Midbrain (tissue), 1 donor: Measurements from ENCODE around the gene VAMP5.
"Not testable (repeated sequence)": the region's sequence is repeated elsewhere in the genome, so short reads cannot be mapped to it uniquely, and the experiment has no call there.

Experiments
- DNase-seq: peaks from one replicate; lab custom pipeline; 2025; lab: John Stamatoyannopoulos, UW

Gene VAMP5

GRCh38 chr2:85550486-85550885 is 33.7 kb upstream of the VAMP5 start:
- no peak for DNase-seq

DNA sequence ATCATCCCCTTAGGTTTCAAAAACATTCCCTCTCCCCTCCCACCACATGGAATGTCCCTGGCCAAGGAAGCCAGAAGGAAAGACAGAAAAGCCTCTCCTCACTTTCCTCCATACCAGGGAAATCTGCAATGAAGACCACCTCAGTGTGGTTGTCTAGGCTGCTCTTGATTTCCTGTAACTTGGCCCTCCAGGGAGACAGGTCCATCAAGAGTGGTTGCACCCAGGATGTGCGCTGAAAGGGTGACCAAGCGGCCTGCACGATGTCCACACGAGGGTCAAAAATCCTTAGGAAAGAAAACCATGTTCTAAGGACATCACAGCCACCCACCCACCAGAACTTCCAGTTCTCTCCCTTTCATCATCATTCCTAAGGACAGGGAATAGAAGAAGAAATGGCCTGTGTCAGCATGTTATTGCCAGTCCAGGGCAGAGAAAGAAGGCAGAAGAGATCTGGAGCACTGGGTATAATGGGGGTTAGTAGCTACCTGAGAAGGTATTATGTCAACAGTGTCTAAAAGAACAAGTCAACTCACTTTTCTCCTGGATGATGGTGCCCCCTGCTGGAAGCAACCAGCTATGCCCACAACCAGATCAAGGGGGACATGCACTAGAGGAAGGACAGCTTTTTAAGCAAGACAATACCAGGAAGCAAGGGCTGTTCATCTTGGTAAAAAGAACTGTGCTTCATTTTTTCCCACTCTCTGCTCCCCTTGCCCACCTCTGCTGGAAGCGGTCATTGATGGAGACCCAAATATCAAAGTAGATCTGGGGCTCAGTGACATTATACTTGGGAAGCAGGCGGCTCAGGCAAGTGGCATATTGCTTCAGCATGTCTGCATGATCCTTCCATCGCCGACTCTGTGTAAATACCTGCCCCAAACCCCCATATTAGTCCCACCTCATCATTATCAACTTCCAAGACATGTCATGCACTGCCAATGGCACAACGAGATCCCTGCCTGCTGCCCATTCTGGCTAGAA is 32.2 kb upstream of the VAMP5 start:
- DNase-seq = peak; percentile 83

DNA sequence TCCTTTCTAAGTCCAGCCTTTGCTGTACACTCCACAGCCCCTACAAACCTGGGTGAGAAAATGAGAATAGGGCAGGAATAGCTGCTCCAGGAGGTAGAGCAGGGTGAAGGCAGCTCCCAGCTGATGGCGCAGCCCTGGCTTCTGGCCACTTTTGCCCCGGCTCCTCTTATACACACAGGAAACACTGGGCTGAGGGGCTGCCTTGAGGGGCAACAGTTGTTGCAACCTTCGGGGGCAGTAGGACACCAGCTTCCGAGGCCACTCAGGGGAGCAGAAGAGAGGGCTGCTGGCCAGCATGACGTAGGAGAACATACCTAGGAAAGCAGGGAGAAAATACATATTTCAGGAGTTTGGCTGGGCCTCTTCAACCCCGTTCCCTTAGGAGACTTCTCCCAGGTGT is 31.0 kb upstream of the VAMP5 start:
- no peak for DNase-seq

- no peak for DNase-seq
Observed at GRCh38 chr2:85554980-85555612, 29.1 kb upstream of the VAMP5 start.

DNA sequence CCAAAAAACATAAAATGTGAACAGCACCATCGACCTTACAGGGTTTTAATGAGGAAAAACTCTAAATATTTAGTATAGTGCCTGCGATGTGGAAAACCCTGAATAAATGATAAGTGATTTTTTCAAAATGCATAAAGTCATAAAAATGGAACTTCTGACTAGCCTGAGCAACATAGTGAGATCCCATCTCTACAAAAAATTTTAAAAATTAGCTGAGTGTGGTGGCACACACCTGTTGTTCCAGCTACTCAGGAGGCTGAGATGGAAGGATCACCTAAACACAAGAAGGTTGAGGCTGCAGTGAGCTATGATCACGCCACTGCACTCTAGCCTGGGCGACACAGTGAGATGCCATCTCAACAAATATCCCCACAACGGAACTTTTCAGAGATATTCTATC is 27.1 kb upstream of the VAMP5 start:
- no peak for DNase-seq

- DNase-seq = no peak
Observed at GRCh38 chr2:85558160-85558559, 26.1 kb upstream of the VAMP5 start.

GRCh38 chr2:85560403-85560726 is 23.9 kb upstream of the VAMP5 start:
- DNase-seq = not testable (repeated sequence)

DNA sequence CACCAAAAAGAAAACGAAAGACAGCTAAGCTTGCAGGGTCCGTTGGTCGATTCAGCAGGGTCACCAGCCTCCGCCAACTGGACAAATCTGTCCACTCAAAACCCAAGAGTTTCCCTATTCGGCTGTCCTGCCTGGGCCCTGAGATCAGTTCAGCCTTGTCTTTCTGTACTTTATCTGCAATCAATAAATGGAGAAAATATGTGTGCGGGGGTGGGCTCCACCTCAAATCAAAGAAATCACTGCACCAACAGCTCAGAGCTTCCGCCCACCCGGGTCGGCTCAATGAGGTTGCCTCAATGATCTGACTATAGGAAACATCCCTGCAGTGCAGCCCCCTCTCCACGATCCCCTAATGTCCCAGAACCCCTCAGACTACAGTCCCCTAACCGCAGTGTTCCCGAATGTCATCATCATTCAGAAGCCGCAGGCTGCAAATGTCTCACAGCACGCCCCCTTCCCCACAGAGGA is 23.4 kb upstream of the VAMP5 start:
- DNase-seq = no peak

- peak; percentile 94 for DNase-seq
Observed at GRCh38 chr2:85561280-85562212, 22.7 kb upstream of the VAMP5 start, which contains the start of gene GGCX. Gene GGCX, minus strand, starts transcription at chr2:85561493. Its CDS starts 65 bp downstream, at chr2:85561428.

- no peak for DNase-seq
Observed at GRCh38 chr2:85564144-85564563, 20.1 kb upstream of the VAMP5 start.

DNA sequence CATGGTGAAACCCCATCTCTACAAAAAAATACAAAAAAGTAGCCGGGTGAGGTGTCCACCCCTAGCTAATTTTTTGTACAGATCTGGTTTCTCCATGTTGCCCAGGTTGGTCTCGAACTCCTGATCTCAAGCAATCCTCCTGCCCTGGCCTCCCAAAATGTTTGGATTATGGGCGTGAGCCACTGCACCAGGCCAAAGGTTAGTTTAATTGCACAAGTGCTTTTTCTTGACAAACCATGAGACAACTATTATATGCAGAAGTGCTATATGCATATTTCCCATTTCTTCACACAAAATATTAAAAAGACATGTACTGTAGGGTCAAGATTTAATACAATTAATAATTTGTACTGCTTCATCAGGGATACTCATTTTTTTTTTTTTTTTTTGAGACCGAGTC is 18.0 kb upstream of the VAMP5 start:
- no peak for DNase-seq

DNA sequence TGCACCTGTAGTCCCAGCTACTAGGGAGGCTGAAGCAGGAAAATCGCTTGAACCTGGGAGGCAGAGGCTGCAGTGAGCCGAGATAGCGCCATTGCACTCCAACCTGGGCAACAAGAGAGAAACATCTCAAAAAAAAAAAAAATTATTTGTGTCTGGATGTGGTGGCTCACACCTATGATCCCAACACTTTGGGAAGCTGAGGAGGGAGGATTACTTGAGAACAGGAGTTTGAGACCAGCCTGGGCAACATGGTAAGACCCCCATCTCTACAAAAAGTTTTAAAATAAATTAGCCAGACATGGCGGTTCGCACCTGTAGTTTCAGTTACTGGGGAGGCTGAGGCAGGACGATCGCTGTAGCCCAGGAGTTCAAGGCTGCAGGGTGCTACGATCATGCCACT is 8.5 kb upstream of the VAMP5 start:
- DNase-seq = no peak

DNA sequence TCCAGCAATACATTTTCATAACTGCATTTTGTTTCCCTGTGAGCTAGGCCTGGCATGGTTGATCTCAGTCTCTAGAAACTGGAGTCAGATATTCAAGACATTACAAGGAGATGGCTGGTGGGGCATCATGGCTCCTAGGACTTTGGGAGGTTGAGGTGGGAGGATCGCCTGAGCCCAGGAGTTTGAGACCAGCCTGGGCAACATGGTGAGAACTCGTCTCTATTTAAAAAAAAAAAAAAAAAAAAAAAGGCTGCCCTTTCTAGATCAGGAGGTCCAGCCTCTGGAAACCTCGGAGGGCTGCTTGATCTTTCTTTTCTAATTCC is 7.2 kb upstream of the VAMP5 start:
- DNase-seq = no peak

DNA sequence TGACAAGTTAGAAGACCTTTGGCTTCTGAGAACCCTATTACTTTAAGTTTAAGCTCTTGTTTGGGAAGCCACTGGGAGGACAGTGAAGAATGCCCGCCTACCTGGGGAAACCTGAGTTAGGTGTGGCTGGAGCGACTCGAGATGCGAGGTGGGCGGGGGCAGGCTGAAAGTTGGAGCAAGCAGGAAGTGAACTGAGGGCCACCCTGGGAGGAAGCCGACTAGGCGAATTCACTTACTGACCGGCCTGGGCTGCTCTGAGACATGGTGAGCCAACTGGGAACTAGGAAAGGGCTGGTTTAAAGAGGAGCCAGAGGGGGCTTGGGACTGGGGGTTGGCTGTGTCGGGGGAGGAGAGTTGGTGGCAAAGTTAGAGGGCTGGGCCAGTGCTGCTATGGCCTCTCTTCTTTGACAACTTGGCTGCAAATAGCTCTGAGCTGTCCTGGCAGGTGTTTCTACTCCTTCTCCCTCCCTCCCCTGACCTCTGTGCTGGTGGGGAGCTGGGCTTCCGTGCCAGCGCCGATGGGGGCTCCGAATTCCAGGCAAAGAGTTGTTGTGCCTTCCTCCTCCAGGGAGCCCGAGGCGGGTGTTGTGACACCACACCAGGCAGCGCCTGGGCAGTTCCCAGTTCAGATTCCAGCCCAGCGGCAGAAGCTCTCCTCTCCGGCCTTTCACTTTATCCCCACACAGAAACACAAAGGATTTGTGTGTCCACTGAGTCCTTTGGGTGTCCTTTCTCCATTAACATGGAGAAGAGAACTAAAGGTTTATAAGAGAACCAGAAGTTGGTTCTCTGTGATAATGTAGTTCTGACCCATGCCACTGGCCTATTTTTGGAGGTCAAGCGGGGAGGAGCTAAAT is 6.6 kb upstream of the VAMP5 start, which contains the start of gene VAMP8:
Gene VAMP8 (plus strand): TSS at position 201 of the 857 bp plus-strand sequence. CDS start 61 bp downstream, at position 262.
- DNase-seq = no peak

DNA sequence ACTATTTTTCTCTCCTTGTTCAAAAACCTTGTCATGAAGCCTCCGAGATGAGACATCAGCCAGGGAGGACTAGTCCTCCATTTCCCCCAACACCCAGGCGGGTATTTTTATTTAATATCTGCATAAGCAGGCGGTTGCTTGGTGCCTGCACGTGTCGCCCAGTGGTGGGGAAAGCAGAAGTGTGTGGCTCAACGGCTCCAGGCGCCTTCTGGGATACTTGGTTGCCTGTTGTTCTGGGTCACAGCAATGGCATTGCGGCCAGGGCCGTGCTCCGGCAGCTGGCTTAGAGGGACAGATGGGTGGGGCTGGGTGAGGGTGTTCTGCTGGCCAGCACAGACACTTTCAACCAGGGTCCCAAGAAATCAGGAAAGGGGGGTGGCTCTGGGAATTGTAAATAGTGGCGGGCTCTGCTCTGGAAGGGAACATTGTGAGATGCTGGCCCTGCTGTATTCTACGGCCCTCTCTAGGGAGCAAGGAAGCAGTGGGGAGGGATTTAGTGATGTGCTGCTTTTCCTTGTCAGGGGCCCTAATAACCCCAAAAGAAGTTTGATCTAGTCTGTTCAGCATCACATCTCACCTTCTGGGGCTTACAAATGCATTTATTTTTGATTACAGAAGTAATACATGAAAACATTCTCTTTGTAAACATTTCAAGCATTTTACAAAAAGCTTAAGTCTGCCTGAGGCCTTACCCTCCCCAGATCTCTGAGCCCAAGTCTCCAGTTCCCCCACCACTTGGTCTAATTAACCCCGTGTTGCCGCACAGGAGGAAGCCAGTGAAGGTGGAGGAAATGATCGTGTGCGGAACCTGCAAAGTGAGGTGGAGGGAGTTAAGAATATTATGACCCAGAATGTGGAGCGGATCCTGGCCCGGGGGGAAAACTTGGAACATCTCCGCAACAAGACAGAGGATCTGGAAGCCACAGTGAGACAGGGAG is 5.7 kb upstream of the VAMP5 start:
- no peak for DNase-seq

DNA sequence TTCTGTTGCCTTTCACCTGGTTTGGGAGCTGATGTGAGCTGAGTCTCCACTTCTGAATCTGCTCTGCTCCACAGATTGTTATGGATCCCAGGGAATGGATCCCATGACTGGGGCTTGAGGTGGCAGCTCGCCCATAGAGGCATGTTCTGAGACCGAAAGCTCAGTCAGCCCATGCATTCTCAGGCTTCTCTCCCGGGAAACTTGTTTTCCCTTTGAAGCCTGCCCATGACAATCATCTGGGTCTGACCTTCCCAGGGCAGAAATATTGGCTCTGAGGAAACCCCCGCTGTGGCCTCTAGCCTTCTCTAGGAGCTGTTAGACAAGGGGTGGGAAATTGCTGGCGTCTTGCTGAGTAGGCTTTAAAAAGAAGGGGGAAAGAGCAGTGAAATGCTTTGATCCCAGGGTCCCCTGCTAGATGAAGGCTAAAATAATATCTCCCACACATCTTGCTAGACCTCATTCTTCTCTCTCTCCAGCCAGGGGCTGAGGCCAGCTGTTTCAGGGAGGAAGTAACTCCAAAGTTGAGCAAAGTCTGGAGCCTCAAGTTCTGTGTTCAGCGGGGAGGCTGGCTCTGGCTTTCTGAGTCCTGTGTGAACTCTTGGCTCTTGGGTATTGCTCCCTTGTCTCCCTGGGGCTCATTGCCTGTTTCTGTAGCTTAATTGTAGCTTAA is 4.8 kb upstream of the VAMP5 start:
- DNase-seq = no peak

GRCh38 chr2:85580206-85580605 is 4.0 kb upstream of the VAMP5 start:
- DNase-seq = no peak

DNA sequence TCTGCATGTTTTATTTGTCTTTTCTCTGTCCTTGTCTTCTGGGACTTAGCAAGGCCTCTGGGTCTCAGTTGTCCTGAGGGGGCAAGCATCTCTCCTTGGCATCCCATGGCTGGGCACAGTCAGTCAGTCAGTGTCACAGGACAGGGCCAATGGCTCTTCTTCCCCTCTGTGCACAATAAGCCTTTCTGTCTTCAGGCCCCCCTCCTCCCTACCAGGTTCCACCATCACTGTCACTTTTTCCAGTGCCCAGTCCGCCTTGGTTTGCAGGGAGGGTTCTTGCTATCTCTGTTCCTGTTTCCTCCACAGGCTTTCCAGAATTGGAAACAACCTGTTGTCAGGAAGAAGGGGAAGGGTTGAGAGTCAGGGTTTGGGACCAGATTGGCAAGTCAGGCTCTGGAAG is 1.7 kb upstream of the VAMP5 start:
- no peak for DNase-seq

DNA sequence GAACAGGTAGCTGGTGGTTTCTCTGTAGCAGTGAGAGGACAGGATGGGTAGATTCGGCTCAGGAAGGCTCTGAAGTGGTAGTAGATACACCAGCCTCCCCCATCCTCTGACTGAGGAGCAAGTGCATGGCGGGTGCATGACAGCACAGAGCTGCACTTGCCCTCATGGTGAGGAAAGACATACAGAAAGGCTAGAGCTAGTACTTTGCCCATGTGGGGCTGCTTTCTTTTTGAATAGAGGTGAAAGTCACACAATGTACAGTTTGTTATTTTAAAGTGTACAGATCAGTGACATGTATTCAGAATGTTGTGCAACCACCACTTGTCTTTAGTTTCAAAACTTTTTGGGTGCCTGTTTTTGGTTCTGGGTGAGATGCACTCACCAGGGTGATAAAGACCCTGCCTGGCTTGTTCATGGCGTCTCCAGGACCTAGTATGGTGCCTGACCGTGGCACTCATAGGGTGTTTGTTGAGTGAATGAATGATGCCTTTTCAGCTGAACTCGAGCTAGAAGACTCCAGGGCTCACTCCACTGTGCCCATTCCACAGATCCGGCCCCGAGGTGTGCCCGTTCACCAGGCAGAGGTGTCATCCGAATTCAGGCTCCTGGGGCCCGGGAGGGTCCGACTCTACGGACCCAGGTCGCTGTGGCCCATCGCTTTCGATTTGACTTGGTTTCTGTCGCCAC is 421 bp upstream of the VAMP5 start:
- no peak for DNase-seq
